Parathyroid adenoma (tissue), 2 donors: ENCODE measurements around the gene STXBP4.
A peak's percentile ranks its signal among the peaks of the same experiment; 100 is the strongest.

ENCODE experiments used
- H2AFZ ChIP-seq: fragments of 300-600 bp; sonication (generic); one replicate; pipeline ENCODE4 v1.7.0; 2017; ENCODE audit warnings: antibody characterized with exemption, mild to moderate bottlenecking
- H3K27ac ChIP-seq: fragments of 300-600 bp; sonication (generic); one replicate; pipeline ENCODE4 v1.7.0; 2017
- H3K27me3 ChIP-seq: fragments of 300-600 bp; sonication (generic); one replicate; pipeline ENCODE4 v1.7.0; 2017; ENCODE audit warnings: low read length; ENCODE audit not compliant: control insufficient read depth, insufficient read depth
- H3K36me3 ChIP-seq: fragments of 300-600 bp; sonication (generic); one replicate; pipeline ENCODE4 v1.7.0; 2017; ENCODE audit warnings: low read length; ENCODE audit not compliant: control insufficient read depth, insufficient read depth
- H3K4me1 ChIP-seq: fragments of 300-600 bp; sonication (generic); one replicate; pipeline ENCODE4 v1.7.0; 2017; ENCODE audit warnings: control low read depth
- H3K4me2 ChIP-seq: fragments of 300-600 bp; sonication (generic); one replicate; pipeline ENCODE4 v1.7.0; 2017; ENCODE audit warnings: low read length
- H3K4me3 ChIP-seq: fragments of 300-600 bp; sonication (generic); one replicate; pipeline ENCODE4 v1.7.0; 2017; ENCODE audit warnings: low read depth, low read length
- H3K79me2 ChIP-seq: fragments of 300-600 bp; sonication (generic); one replicate; pipeline ENCODE4 v1.7.0; 2017; ENCODE audit warnings: control low read depth
- H3K9ac ChIP-seq: fragments of 300-600 bp; sonication (generic); one replicate; pipeline ENCODE4 v1.7.0; 2017; ENCODE audit warnings: mild to moderate bottlenecking
- H3K9me3 ChIP-seq: fragments of 300-600 bp; sonication (generic); one replicate; pipeline ENCODE4 v1.7.0; 2017; ENCODE audit warnings: low read length; ENCODE audit not compliant: control insufficient read depth
- TF ChIP-seq, protein P1 (sequence below): fragments of 300-600 bp; sonication (generic); IDR thresholded peaks from one replicate; pipeline ENCODE4 v1.7.0; 2017; ENCODE audit warnings: antibody characterized with exemption, mild to moderate bottlenecking
- donor health status: primary hyperparathyroidism.

The STXBP4 gene

DNA sequence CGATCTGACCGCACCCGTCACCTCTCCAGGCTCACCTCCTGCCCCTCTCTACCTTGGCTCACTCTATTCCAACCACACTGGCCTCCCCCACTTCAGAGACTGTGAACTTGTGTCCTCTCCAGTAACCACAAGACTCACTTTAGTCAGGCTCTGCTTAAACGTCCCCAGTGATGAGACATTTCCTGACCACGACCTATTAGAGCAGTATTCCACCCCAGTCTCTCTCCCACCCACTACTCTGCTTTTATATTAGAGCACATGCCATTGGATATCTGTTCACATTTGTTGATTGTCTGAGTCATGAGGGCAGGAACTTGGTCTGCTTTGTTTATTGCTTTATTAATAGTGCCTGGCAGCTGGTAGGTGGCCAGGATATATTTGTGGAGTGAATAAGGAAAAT, 20.2 kb upstream of the STXBP4 start:
- Histone ChIP-seq H2AFZ (no peak overlapping the region), H3K27ac (no peak overlapping the region), H3K79me2 (no peaks in the 10 kb centered on the region), H3K4me2 (no peak overlapping the region), H3K36me3 (no peaks in the 10 kb centered on the region), H3K9me3 (no peaks in the 10 kb centered on the region), H3K27me3 (no peaks in the 10 kb centered on the region), H3K4me1 (no peaks in the 10 kb centered on the region), H3K4me3 (no peak overlapping the region), H3K9ac (no peak overlapping the region)
- TF ChIP-seq, protein P1, sequence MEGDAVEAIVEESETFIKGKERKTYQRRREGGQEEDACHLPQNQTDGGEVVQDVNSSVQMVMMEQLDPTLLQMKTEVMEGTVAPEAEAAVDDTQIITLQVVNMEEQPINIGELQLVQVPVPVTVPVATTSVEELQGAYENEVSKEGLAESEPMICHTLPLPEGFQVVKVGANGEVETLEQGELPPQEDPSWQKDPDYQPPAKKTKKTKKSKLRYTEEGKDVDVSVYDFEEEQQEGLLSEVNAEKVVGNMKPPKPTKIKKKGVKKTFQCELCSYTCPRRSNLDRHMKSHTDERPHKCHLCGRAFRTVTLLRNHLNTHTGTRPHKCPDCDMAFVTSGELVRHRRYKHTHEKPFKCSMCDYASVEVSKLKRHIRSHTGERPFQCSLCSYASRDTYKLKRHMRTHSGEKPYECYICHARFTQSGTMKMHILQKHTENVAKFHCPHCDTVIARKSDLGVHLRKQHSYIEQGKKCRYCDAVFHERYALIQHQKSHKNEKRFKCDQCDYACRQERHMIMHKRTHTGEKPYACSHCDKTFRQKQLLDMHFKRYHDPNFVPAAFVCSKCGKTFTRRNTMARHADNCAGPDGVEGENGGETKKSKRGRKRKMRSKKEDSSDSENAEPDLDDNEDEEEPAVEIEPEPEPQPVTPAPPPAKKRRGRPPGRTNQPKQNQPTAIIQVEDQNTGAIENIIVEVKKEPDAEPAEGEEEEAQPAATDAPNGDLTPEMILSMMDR = no peak

DNA sequence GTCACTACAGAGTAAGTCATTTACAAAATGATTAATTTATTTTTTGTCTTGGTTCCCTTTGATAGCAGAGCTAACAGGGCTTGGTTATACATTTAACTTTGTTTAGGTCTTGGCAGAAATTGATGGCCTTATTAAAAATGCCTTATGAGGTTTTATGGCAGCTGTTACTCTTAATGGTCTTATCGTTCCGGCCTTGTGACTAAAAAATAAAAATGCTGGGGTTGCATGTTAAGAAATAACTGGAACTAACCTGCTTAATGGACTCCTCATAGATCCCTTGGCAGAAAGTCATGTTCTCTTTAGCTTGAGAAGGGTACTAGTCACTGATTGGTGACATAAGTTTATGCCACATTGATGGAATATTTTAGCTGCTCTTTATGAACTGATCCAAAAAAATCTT, 18.4 kb upstream of the STXBP4 start:
- Histone ChIP-seq H3K4me1 (no peaks in the 10 kb centered on the region), H3K9ac (no peak overlapping the region), H3K9me3 (no peaks in the 10 kb centered on the region), H3K27me3 (no peaks in the 10 kb centered on the region), H3K4me3 (no peak overlapping the region), H3K36me3 (no peaks in the 10 kb centered on the region), H3K4me2 (no peak overlapping the region), H2AFZ (no peak overlapping the region), H3K27ac (no peak overlapping the region), H3K79me2 (no peaks in the 10 kb centered on the region)
- TF ChIP-seq, protein P1 = no peak

DNA sequence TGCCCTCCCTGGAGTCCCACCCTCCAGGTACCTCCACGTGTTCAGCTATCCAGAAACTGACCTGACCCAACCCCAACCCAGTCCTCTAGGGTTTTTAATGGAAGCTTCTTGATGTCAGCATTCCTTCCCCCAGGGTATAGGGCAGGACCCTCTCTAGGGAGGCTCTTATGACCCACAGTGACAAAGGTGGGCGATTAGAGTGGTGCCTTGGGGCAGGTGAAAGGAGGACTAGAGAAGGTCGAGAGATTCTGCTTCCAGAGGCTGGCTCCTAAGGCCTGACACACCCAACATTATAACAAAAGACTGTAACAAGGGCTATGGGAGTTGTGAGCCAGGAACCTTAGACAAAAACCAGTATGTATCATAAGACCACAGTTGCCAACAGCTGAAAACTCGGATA, 17.3 kb upstream of the STXBP4 start:
- no peak overlapping the region for H3K4me2 ChIP-seq
- no peaks in the 10 kb centered on the region for H3K9me3 ChIP-seq
- no peaks in the 10 kb centered on the region for H3K36me3 ChIP-seq
- TF ChIP-seq, protein P1 = no peak
- no peaks in the 10 kb centered on the region for H3K4me1 ChIP-seq
- H3K79me2 ChIP-seq = no peaks in the 10 kb centered on the region
- no peak overlapping the region for H3K9ac ChIP-seq
- H3K4me3 ChIP-seq = no peak overlapping the region
- H2AFZ ChIP-seq = no peak overlapping the region
- no peaks in the 10 kb centered on the region for H3K27me3 ChIP-seq
- no peak overlapping the region for H3K27ac ChIP-seq

DNA sequence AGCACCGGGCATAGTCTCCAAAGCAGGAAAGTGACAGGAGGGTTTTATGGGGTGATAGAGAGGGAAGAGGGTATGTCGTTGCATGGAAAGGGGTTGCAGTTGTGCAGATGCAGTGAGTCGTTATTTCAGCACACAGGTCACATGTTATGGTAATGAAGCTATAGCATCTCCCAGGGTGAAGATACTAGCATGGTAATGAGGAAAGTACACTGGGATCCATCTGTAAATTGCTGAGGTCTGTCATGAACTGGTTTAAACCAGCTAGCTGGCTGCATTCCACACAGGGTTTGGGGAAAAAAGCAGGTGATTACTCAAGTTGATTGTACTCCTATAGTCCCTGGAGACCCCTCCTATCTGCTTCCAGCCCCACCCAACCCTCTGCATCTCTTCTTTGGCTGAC, 11.8 kb upstream of the STXBP4 start:
- TF ChIP-seq, protein P1 = no peak
- no peaks in the 10 kb centered on the region for H3K36me3 ChIP-seq
- H3K4me3 ChIP-seq = no peak overlapping the region
- H3K27ac ChIP-seq = no peak overlapping the region
- H3K9ac ChIP-seq = no peak overlapping the region
- no peaks in the 10 kb centered on the region for H3K27me3 ChIP-seq
- no peaks in the 10 kb centered on the region for H3K9me3 ChIP-seq
- no peak overlapping the region for H3K4me2 ChIP-seq
- no peaks in the 10 kb centered on the region for H3K79me2 ChIP-seq
- H2AFZ ChIP-seq = no peak overlapping the region
- H3K4me1 ChIP-seq = no peaks in the 10 kb centered on the region

DNA sequence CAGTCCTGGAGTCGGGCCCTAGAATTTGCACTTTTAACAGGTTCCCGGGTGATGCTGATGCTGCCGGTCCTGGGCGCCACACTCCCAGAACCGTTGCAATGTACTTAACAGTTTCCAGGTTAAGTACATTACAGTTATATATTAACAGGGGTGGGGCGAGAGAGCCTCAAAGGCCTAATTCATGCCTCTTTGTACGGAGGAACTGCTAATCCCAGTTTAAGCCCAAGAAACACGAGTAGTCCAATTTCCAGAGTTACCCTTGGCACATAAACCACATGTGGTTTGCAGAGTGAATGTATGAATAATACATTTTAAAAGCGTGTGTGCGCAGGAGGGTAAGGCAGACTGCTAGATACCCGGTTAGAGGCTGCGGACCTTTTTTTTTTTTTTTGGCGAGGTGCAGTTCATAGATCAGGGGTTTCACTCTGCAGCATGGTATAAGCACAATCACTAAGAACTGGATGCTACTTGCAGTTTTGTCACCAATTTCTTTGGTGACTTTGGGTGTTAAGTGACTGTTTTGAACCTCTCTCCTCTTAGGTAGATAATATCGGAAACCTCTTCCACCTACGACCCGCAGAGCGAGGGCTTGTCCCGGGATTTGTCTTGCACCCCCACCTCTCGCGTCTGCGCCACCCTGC, 824 bp upstream of the STXBP4 start:
- TF ChIP-seq, protein P1 = no peak
- H3K27ac ChIP-seq = peak overlapping the region; percentile 80
- no peak overlapping the region for H3K9ac ChIP-seq
- peaks cover 19% of the 10 kb centered on the region for H3K4me1 ChIP-seq
- no peaks in the 10 kb centered on the region for H3K36me3 ChIP-seq
- peak overlapping the region; percentile 83 for H3K4me2 ChIP-seq
- no peaks in the 10 kb centered on the region for H3K27me3 ChIP-seq
- H3K4me3 ChIP-seq = peak overlapping the region; percentile 91
- no peaks in the 10 kb centered on the region for H3K9me3 ChIP-seq
- peak overlapping the region; percentile 99 for H2AFZ ChIP-seq
- peaks cover 8% of the 10 kb centered on the region for H3K79me2 ChIP-seq
